ENCODE measurements around the gene STK32B. TPM values are rescaled to one million over a fixed set of nuclear protein-coding genes. Genes with fewer than 3 reads are reported as not detected.

The STK32B gene
- total RNA-seq, 1 donor from 2014 or later: 2.5 TPM

- H3K27me3 Mint-ChIP-seq (ENCODE audit: unreplicated experiment): peaks cover 3% of the 10 kb centered on the region
- peak overlapping the region; percentile 48 for H3K27ac Mint-ChIP-seq (ENCODE audit: unreplicated experiment)
- no peak for TF ChIP-seq CTCF (IDR thresholded peaks at IDR 0.05; ENCODE audit: partially characterized antibody, unreplicated experiment)
- H3K4me3 Mint-ChIP-seq (ENCODE audit: unreplicated experiment): no peak overlapping the region
- H3K9me3 Mint-ChIP-seq (ENCODE audit: unreplicated experiment): no peaks in the 10 kb centered on the region
- H3K4me1 Mint-ChIP-seq (ENCODE audit: low read depth, unreplicated experiment): peaks cover 19% of the 10 kb centered on the region
- peaks cover 2% of the 10 kb centered on the region for H3K36me3 Mint-ChIP-seq (ENCODE audit: unreplicated experiment)
- DNase-seq: no peak
Observed at GRCh38 chr4:5528031-5528436, 476.8 kb downstream of the STK32B start.

GRCh38 chr4:5532100-5532499, 480.8 kb downstream of the STK32B start:
- Mint-ChIP-seq H3K36me3 (ENCODE audit: unreplicated experiment) (peaks cover 7% of the 10 kb centered on the region), H3K4me1 (ENCODE audit: low read depth, unreplicated experiment) (peaks cover 4% of the 10 kb centered on the region), H3K27ac (ENCODE audit: unreplicated experiment) (no peak overlapping the region), H3K4me3 (ENCODE audit: unreplicated experiment) (no peak overlapping the region), H3K27me3 (ENCODE audit: unreplicated experiment) (peaks cover 3% of the 10 kb centered on the region), H3K9me3 (ENCODE audit: unreplicated experiment) (no peaks in the 10 kb centered on the region)
- no peak for DNase-seq
- TF ChIP-seq CTCF (IDR thresholded peaks at IDR 0.05; ENCODE audit: partially characterized antibody, unreplicated experiment): no peak

GRCh38 chr4:5539584-5539983, 488.3 kb downstream of the STK32B start:
- TF ChIP-seq CTCF (IDR thresholded peaks at IDR 0.05; ENCODE audit: partially characterized antibody, unreplicated experiment): no peak
- peaks cover 3% of the 10 kb centered on the region for H3K9me3 Mint-ChIP-seq (ENCODE audit: unreplicated experiment)
- DNase-seq: no peak
- peaks cover 3% of the 10 kb centered on the region for H3K36me3 Mint-ChIP-seq (ENCODE audit: unreplicated experiment)
- H3K4me3 Mint-ChIP-seq (ENCODE audit: unreplicated experiment): no peak overlapping the region
- H3K4me1 Mint-ChIP-seq (ENCODE audit: low read depth, unreplicated experiment): no peaks in the 10 kb centered on the region
- H3K27me3 Mint-ChIP-seq (ENCODE audit: unreplicated experiment): no peaks in the 10 kb centered on the region
- no peak overlapping the region for H3K27ac Mint-ChIP-seq (ENCODE audit: unreplicated experiment)

- no peaks in the 10 kb centered on the region for H3K36me3 Mint-ChIP-seq (ENCODE audit: unreplicated experiment)
- H3K9me3 Mint-ChIP-seq (ENCODE audit: unreplicated experiment): peaks cover 3% of the 10 kb centered on the region
- no peak overlapping the region for H3K4me3 Mint-ChIP-seq (ENCODE audit: unreplicated experiment)
- H3K4me1 Mint-ChIP-seq (ENCODE audit: low read depth, unreplicated experiment): no peaks in the 10 kb centered on the region
- no peak for TF ChIP-seq CTCF (IDR thresholded peaks at IDR 0.05; ENCODE audit: partially characterized antibody, unreplicated experiment)
- DNase-seq: no peak
- no peaks in the 10 kb centered on the region for H3K27me3 Mint-ChIP-seq (ENCODE audit: unreplicated experiment)
- no peak overlapping the region for H3K27ac Mint-ChIP-seq (ENCODE audit: unreplicated experiment)
Observed at GRCh38 chr4:5541169-5541568, 489.9 kb downstream of the STK32B start.

- H3K4me1 Mint-ChIP-seq (ENCODE audit: low read depth, unreplicated experiment): no peaks in the 10 kb centered on the region
- peaks cover 3% of the 10 kb centered on the region for H3K9me3 Mint-ChIP-seq (ENCODE audit: unreplicated experiment)
- no peak for DNase-seq
Observed at GRCh38 chr4:5543681-5544080, 492.4 kb downstream of the STK32B start.

More at GRCh38 chr4:5543681-5544080, 492.4 kb downstream of the STK32B start:
- Mint-ChIP-seq H3K36me3 (ENCODE audit: unreplicated experiment) (no peaks in the 10 kb centered on the region), H3K27me3 (ENCODE audit: unreplicated experiment) (no peaks in the 10 kb centered on the region), H3K4me3 (ENCODE audit: unreplicated experiment) (no peak overlapping the region), H3K27ac (ENCODE audit: unreplicated experiment) (no peak overlapping the region)
- TF ChIP-seq CTCF (IDR thresholded peaks at IDR 0.05; ENCODE audit: partially characterized antibody, unreplicated experiment): no peak

All from glutamatergic neuron (in vitro differentiated cells).